ENCODE results near the gene RCAN2. TPM values are rescaled to one million over a fixed set of nuclear protein-coding genes. Genes with fewer than 3 reads are reported as not detected.

The RCAN2 gene
- total RNA-seq, 1 experiment from 2014 or later: 4.7 TPM

GRCh38 chr6:46281110-46281509 is 210.1 kb downstream of the RCAN2 start:
- Histone ChIP-seq H4K20me1 (ENCODE audit: insufficient read depth, low read depth, low read length) (no peaks in the 10 kb centered on the region), H3K36me3 (ENCODE audit: insufficient read depth, low read length) (no peaks in the 10 kb centered on the region), H3K4me1 (ENCODE audit: low read length) (peaks cover 6% of the 10 kb centered on the region), H3K27me3 (ENCODE audit: low read length) (no peaks in the 10 kb centered on the region), H3K9me2 (replicated peaks; ENCODE audit: insufficient read depth, low read length) (no peaks in the 10 kb centered on the region), H3K4me2 (ENCODE audit: low read depth, low read length, poor library complexity, severe bottlenecking) (no peak overlapping the region), H3K27ac (ENCODE audit: low read length) (no peak overlapping the region), H3K9ac (ENCODE audit: low read length) (no peak overlapping the region), H3K9me3 (ENCODE audit: low read length) (no peaks in the 10 kb centered on the region), H2AFZ (ENCODE audit: low read length) (no peak overlapping the region), H3K4me3 (ENCODE audit: low read length) (no peak overlapping the region), H3K79me2 (ENCODE audit: low read length) (no peaks in the 10 kb centered on the region)
- DNase-seq: no peak

DNA sequence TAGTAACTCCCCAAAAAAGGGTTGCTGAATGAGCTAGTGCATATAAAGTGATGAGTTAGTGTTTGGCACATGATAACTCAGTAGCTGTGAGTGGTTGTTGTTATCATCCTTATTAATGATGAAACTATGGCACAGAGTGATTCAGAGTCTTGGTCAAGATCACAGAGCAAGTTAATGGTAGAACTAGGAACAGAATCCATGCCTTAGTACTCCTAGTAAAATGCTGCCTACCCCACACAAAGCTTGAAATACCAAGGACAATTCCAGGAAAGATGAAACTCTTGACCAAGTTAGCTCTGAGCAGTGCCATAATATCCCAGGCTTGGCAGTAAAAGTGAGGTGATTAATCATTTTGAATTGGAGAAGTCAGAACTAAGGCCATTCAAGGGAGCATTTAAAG is 211.4 kb downstream of the RCAN2 start:
- no peaks in the 10 kb centered on the region for H4K20me1 ChIP-seq (ENCODE audit: insufficient read depth, low read depth, low read length)
- no peaks in the 10 kb centered on the region for H3K36me3 ChIP-seq (ENCODE audit: insufficient read depth, low read length)
- H3K9me3 ChIP-seq (ENCODE audit: low read length): no peaks in the 10 kb centered on the region
- H3K4me3 ChIP-seq (ENCODE audit: low read length): no peak overlapping the region
- no peaks in the 10 kb centered on the region for H3K79me2 ChIP-seq (ENCODE audit: low read length)
- DNase-seq: no peak
- H3K27ac ChIP-seq (ENCODE audit: low read length): no peak overlapping the region
- no peak overlapping the region for H3K9ac ChIP-seq (ENCODE audit: low read length)
- H3K27me3 ChIP-seq (ENCODE audit: low read length): no peaks in the 10 kb centered on the region
- no peaks in the 10 kb centered on the region for H3K9me2 ChIP-seq (replicated peaks; ENCODE audit: insufficient read depth, low read length)
- H3K4me2 ChIP-seq (ENCODE audit: low read depth, low read length, poor library complexity, severe bottlenecking): no peak overlapping the region
- H2AFZ ChIP-seq (ENCODE audit: low read length): no peak overlapping the region
- peaks cover 6% of the 10 kb centered on the region for H3K4me1 ChIP-seq (ENCODE audit: low read length)

- H3K4me1 ChIP-seq (ENCODE audit: low read length): no peaks in the 10 kb centered on the region
- H4K20me1 ChIP-seq (ENCODE audit: insufficient read depth, low read depth, low read length): no peaks in the 10 kb centered on the region
- DNase-seq: no peak
- H3K9me3 ChIP-seq (ENCODE audit: low read length): no peaks in the 10 kb centered on the region
- no peaks in the 10 kb centered on the region for H3K36me3 ChIP-seq (ENCODE audit: insufficient read depth, low read length)
- no peak overlapping the region for H2AFZ ChIP-seq (ENCODE audit: low read length)
- H3K27me3 ChIP-seq (ENCODE audit: low read length): no peaks in the 10 kb centered on the region
- no peak overlapping the region for H3K4me2 ChIP-seq (ENCODE audit: low read depth, low read length, poor library complexity, severe bottlenecking)
- no peak overlapping the region for H3K4me3 ChIP-seq (ENCODE audit: low read length)
- H3K9me2 ChIP-seq (replicated peaks; ENCODE audit: insufficient read depth, low read length): no peaks in the 10 kb centered on the region
- no peaks in the 10 kb centered on the region for H3K79me2 ChIP-seq (ENCODE audit: low read length)
- H3K9ac ChIP-seq (ENCODE audit: low read length): no peak overlapping the region
- no peak overlapping the region for H3K27ac ChIP-seq (ENCODE audit: low read length)
Observed at GRCh38 chr6:46276576-46277142, 214.6 kb downstream of the RCAN2 start.

GRCh38 chr6:46274502-46274901 is 216.7 kb downstream of the RCAN2 start:
- Histone ChIP-seq H3K4me3 (ENCODE audit: low read length) (no peak overlapping the region), H2AFZ (ENCODE audit: low read length) (no peak overlapping the region), H3K4me2 (ENCODE audit: low read depth, low read length, poor library complexity, severe bottlenecking) (no peak overlapping the region), H3K9me2 (replicated peaks; ENCODE audit: insufficient read depth, low read length) (no peaks in the 10 kb centered on the region), H3K36me3 (ENCODE audit: insufficient read depth, low read length) (no peaks in the 10 kb centered on the region), H3K9ac (ENCODE audit: low read length) (no peak overlapping the region), H3K27ac (ENCODE audit: low read length) (no peak overlapping the region), H3K27me3 (ENCODE audit: low read length) (no peaks in the 10 kb centered on the region), H4K20me1 (ENCODE audit: insufficient read depth, low read depth, low read length) (no peaks in the 10 kb centered on the region), H3K79me2 (ENCODE audit: low read length) (no peaks in the 10 kb centered on the region), H3K9me3 (ENCODE audit: low read length) (no peaks in the 10 kb centered on the region), H3K4me1 (ENCODE audit: low read length) (no peaks in the 10 kb centered on the region)
- no peak for DNase-seq

DNA sequence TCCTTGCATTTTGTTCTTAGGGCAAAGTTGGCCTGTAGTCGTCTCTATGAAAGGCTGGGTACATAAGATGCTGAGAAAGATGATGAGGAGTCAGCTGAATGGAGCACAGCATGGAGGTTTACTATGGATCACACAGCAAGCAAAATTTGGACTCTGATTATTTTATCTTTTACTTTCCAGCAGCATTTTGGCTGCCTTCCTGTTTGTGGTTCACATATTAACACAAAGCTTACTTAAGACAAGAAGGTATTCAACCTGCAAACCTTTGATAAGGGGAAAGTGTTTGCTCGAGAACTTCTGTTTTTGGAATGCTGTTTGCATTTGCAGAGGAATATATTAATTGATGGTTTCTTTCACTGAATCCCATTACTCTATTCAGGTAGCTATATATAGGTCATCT is 217.3 kb downstream of the RCAN2 start:
- Histone ChIP-seq H4K20me1 (ENCODE audit: insufficient read depth, low read depth, low read length) (no peaks in the 10 kb centered on the region), H3K4me1 (ENCODE audit: low read length) (no peaks in the 10 kb centered on the region), H3K27ac (ENCODE audit: low read length) (no peak overlapping the region), H3K79me2 (ENCODE audit: low read length) (no peaks in the 10 kb centered on the region), H3K4me3 (ENCODE audit: low read length) (no peak overlapping the region), H3K9me3 (ENCODE audit: low read length) (no peaks in the 10 kb centered on the region), H3K27me3 (ENCODE audit: low read length) (no peaks in the 10 kb centered on the region), H3K9ac (ENCODE audit: low read length) (no peak overlapping the region), H2AFZ (ENCODE audit: low read length) (no peak overlapping the region), H3K9me2 (replicated peaks; ENCODE audit: insufficient read depth, low read length) (no peaks in the 10 kb centered on the region), H3K4me2 (ENCODE audit: low read depth, low read length, poor library complexity, severe bottlenecking) (no peak overlapping the region), H3K36me3 (ENCODE audit: insufficient read depth, low read length) (no peaks in the 10 kb centered on the region)
- DNase-seq: no peak

DNA sequence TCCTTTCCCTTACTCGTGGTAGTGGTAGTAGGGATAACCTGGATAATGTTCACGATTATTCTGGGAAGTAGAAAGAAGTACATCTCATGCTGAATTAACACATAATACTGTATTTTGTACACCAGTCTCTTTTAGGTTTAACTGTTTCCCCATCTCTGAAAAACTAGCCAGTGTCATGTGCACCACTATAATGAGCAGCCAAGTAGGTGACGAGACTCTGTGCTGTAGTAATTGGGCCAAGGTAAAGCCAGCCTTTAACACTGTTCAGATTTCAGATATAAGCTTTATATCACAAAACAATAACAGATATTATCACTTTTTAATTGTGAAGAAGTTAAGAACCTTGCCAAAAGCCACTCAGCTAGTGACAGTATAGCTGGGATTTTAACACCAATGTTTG is 219.5 kb downstream of the RCAN2 start:
- Histone ChIP-seq H3K79me2 (ENCODE audit: low read length) (no peaks in the 10 kb centered on the region), H3K9ac (ENCODE audit: low read length) (no peak overlapping the region), H4K20me1 (ENCODE audit: insufficient read depth, low read depth, low read length) (no peaks in the 10 kb centered on the region), H3K36me3 (ENCODE audit: insufficient read depth, low read length) (no peaks in the 10 kb centered on the region), H3K9me3 (ENCODE audit: low read length) (no peaks in the 10 kb centered on the region), H2AFZ (ENCODE audit: low read length) (no peak overlapping the region), H3K4me2 (ENCODE audit: low read depth, low read length, poor library complexity, severe bottlenecking) (no peak overlapping the region), H3K4me3 (ENCODE audit: low read length) (no peak overlapping the region), H3K4me1 (ENCODE audit: low read length) (no peaks in the 10 kb centered on the region), H3K27me3 (ENCODE audit: low read length) (no peaks in the 10 kb centered on the region), H3K9me2 (replicated peaks; ENCODE audit: insufficient read depth, low read length) (no peaks in the 10 kb centered on the region), H3K27ac (ENCODE audit: low read length) (no peak overlapping the region)
- no peak for DNase-seq

DNA sequence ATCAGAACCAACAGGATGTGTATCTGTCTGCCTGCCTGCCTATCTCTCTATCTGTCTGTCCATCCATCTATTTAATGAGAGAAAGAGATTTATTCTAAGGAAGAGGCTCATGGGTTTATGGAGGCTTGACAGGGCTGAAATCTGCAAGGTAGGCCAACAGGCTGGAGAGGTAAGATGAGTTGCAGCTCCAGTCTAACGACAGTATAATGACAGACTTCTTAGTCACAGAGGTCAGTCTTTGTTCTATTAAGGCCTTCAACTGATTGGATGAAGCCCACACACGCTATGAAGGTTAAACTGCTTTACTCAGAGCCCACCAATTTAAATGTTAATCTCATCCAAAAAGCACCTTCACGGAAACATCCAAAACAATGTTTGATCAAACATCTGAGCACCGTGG is 220.1 kb downstream of the RCAN2 start:
- Histone ChIP-seq H3K36me3 (ENCODE audit: insufficient read depth, low read length) (no peaks in the 10 kb centered on the region), H3K27ac (ENCODE audit: low read length) (no peak overlapping the region), H3K9ac (ENCODE audit: low read length) (no peak overlapping the region), H4K20me1 (ENCODE audit: insufficient read depth, low read depth, low read length) (no peaks in the 10 kb centered on the region), H3K4me3 (ENCODE audit: low read length) (no peak overlapping the region), H3K9me3 (ENCODE audit: low read length) (no peaks in the 10 kb centered on the region), H3K4me2 (ENCODE audit: low read depth, low read length, poor library complexity, severe bottlenecking) (no peak overlapping the region), H3K4me1 (ENCODE audit: low read length) (no peaks in the 10 kb centered on the region), H2AFZ (ENCODE audit: low read length) (no peak overlapping the region), H3K27me3 (ENCODE audit: low read length) (no peaks in the 10 kb centered on the region), H3K9me2 (replicated peaks; ENCODE audit: insufficient read depth, low read length) (no peaks in the 10 kb centered on the region), H3K79me2 (ENCODE audit: low read length) (no peaks in the 10 kb centered on the region)
- no peak for DNase-seq

DNA sequence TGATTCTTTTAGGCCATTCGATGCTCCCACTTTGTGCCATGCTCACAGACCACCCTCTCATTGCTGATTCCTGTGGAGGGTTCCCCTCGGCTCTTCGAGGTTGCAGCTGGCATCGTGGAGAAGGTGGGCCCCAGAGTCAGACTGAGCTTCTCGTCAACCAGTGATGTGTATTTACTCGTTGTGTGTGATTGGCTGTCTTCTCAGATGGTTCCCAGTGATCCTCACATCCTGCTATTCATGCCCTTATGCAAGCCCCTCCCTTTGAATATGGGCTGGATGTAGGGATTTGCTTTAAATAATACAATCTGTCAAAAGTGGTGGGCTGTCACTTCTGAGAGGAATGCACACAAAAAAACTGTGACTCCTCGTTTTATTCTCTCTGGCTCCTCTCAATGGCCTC is 220.9 kb downstream of the RCAN2 start:
- peak; percentile 21 for DNase-seq
- Histone ChIP-seq H3K4me2 (ENCODE audit: low read depth, low read length, poor library complexity, severe bottlenecking) (no peak overlapping the region), H3K27me3 (ENCODE audit: low read length) (no peaks in the 10 kb centered on the region), H4K20me1 (ENCODE audit: insufficient read depth, low read depth, low read length) (no peaks in the 10 kb centered on the region), H3K4me3 (ENCODE audit: low read length) (no peak overlapping the region), H3K79me2 (ENCODE audit: low read length) (no peaks in the 10 kb centered on the region), H3K36me3 (ENCODE audit: insufficient read depth, low read length) (no peaks in the 10 kb centered on the region), H3K4me1 (ENCODE audit: low read length) (no peaks in the 10 kb centered on the region), H3K9me3 (ENCODE audit: low read length) (no peaks in the 10 kb centered on the region), H3K9me2 (replicated peaks; ENCODE audit: insufficient read depth, low read length) (no peaks in the 10 kb centered on the region), H3K27ac (ENCODE audit: low read length) (no peak overlapping the region), H2AFZ (ENCODE audit: low read length) (no peak overlapping the region), H3K9ac (ENCODE audit: low read length) (no peak overlapping the region)
